KMS-11 (cell line): ENCODE results near the gene ZNF582.

Experiments used
- H2AFZ ChIP-seq: fragments of 200-600 bp; sonication (generic); 2 replicates; pipeline ENCODE4 v1.6.1; 2016; ENCODE audit warnings: antibody characterized with exemption, mixed run types, low read depth
- H3K27ac ChIP-seq: fragments of 200-600 bp; sonication (generic); 2 replicates; pipeline ENCODE4 v1.6.1; 2016; ENCODE audit warnings: mild to moderate bottlenecking, mixed run types
- H3K27me3 ChIP-seq: fragments of 200-600 bp; sonication (generic); 2 replicates; pipeline ENCODE4 v1.6.1; 2017; ENCODE audit warnings: mild to moderate bottlenecking, low read depth, mixed run types, moderate library complexity; ENCODE audit not compliant: insufficient read depth
- H3K36me3 ChIP-seq: fragments of 200-600 bp; sonication (generic); 2 replicates; pipeline ENCODE4 v1.6.1; 2017; ENCODE audit warnings: mild to moderate bottlenecking, mixed run types; ENCODE audit not compliant: insufficient read depth
- H3K4me1 ChIP-seq: fragments of 200-600 bp; sonication (generic); 2 replicates; pipeline ENCODE4 v1.6.1; 2016; ENCODE audit warnings: mild to moderate bottlenecking, low read depth, mixed run types; ENCODE audit not compliant: poor library complexity, severe bottlenecking
- H3K4me2 ChIP-seq: fragments of 200-600 bp; sonication (generic); 2 replicates; pipeline ENCODE4 v1.7.0; 2016; ENCODE audit warnings: mild to moderate bottlenecking, mixed run types
- H3K4me3 ChIP-seq: fragments of 200-600 bp; sonication (generic); IDR thresholded peaks from 2 replicates; pipeline ENCODE4 v1.6.1; 2017; ENCODE audit warnings: low read depth, low read length, mixed read lengths; ENCODE audit not compliant: insufficient read depth
- H3K79me2 ChIP-seq: fragments of 200-600 bp; sonication (generic); 2 replicates; pipeline ENCODE4 v1.6.1; 2016; ENCODE audit warnings: low read depth, mixed run types; ENCODE audit not compliant: insufficient read depth
- H3K9ac ChIP-seq: fragments of 200-600 bp; sonication (generic); 2 replicates; pipeline ENCODE4 v1.6.1; 2016; ENCODE audit warnings: mild to moderate bottlenecking, mixed run types
- H4K20me1 ChIP-seq: fragments of 200-600 bp; sonication (generic); 2 replicates; pipeline ENCODE4 v1.6.1; 2016; ENCODE audit warnings: mild to moderate bottlenecking, mixed run types; ENCODE audit not compliant: insufficient read depth
- TF ChIP-seq, protein P1 (sequence below): fragments of 200-600 bp; sonication (generic); conservative IDR thresholded peaks from 2 replicates; pipeline ENCODE4 v1.6.1; 2017; ENCODE audit warnings: low read depth, mild to moderate bottlenecking, antibody characterized with exemption, low read length, moderate library complexity, mixed read lengths

ZNF582 gene

GRCh38 chr19:56393119-56394012 lies at the start of gene ZNF582:
Gene ZNF582 (minus strand): TSS chr19:56393534. CDS start chr19:56391752, 1,782 bp downstream.
- H3K27ac ChIP-seq = peak within 1 kb of the TSS; percentile 77
- H3K4me1 ChIP-seq = peaks cover 8% of the 10 kb centered on the region
- H2AFZ ChIP-seq = peak within 1 kb of the TSS; percentile 96
- no peaks in the 10 kb centered on the region for H4K20me1 ChIP-seq
- TF ChIP-seq, protein P1, sequence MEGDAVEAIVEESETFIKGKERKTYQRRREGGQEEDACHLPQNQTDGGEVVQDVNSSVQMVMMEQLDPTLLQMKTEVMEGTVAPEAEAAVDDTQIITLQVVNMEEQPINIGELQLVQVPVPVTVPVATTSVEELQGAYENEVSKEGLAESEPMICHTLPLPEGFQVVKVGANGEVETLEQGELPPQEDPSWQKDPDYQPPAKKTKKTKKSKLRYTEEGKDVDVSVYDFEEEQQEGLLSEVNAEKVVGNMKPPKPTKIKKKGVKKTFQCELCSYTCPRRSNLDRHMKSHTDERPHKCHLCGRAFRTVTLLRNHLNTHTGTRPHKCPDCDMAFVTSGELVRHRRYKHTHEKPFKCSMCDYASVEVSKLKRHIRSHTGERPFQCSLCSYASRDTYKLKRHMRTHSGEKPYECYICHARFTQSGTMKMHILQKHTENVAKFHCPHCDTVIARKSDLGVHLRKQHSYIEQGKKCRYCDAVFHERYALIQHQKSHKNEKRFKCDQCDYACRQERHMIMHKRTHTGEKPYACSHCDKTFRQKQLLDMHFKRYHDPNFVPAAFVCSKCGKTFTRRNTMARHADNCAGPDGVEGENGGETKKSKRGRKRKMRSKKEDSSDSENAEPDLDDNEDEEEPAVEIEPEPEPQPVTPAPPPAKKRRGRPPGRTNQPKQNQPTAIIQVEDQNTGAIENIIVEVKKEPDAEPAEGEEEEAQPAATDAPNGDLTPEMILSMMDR = peak; percentile 95
- no peaks in the 10 kb centered on the region for H3K79me2 ChIP-seq
- H3K9ac ChIP-seq = peak within 1 kb of the TSS; percentile 87
- H3K27me3 ChIP-seq = no peaks in the 10 kb centered on the region
- peak within 1 kb of the TSS; percentile 49 for H3K4me2 ChIP-seq
- peak within 1 kb of the TSS; percentile 56 for H3K4me3 ChIP-seq
- no peaks in the 10 kb centered on the region for H3K36me3 ChIP-seq

GRCh38 chr19:56441206-56441792 lies 48.0 kb upstream of the ZNF582 start:
- no peaks in the 10 kb centered on the region for H3K27me3 ChIP-seq
- H3K4me3 ChIP-seq = no peak overlapping the region
- H3K36me3 ChIP-seq = no peaks in the 10 kb centered on the region; the same call in 1 of the 2 replicates
- no peaks in the 10 kb centered on the region for H3K79me2 ChIP-seq
- H3K4me2 ChIP-seq = no peak overlapping the region
- H3K9ac ChIP-seq = no peak overlapping the region
- TF ChIP-seq, protein P1 = no peak
- no peak overlapping the region for H2AFZ ChIP-seq
- no peaks in the 10 kb centered on the region for H3K4me1 ChIP-seq
- no peaks in the 10 kb centered on the region for H4K20me1 ChIP-seq
- no peak overlapping the region for H3K27ac ChIP-seq

GRCh38 chr19:56423985-56424353 lies 30.6 kb upstream of the ZNF582 start:
- Histone ChIP-seq H3K4me1 (no peaks in the 10 kb centered on the region), H3K27ac (no peak overlapping the region), H3K79me2 (no peaks in the 10 kb centered on the region), H3K27me3 (no peaks in the 10 kb centered on the region), H3K4me2 (no peak overlapping the region), H3K36me3 (no peaks in the 10 kb centered on the region; the same call in 1 of the 2 replicates), H2AFZ (no peak overlapping the region), H3K9ac (no peak overlapping the region), H4K20me1 (no peaks in the 10 kb centered on the region), H3K4me3 (no peak overlapping the region)
- TF ChIP-seq, protein P1 = no peak

DNA sequence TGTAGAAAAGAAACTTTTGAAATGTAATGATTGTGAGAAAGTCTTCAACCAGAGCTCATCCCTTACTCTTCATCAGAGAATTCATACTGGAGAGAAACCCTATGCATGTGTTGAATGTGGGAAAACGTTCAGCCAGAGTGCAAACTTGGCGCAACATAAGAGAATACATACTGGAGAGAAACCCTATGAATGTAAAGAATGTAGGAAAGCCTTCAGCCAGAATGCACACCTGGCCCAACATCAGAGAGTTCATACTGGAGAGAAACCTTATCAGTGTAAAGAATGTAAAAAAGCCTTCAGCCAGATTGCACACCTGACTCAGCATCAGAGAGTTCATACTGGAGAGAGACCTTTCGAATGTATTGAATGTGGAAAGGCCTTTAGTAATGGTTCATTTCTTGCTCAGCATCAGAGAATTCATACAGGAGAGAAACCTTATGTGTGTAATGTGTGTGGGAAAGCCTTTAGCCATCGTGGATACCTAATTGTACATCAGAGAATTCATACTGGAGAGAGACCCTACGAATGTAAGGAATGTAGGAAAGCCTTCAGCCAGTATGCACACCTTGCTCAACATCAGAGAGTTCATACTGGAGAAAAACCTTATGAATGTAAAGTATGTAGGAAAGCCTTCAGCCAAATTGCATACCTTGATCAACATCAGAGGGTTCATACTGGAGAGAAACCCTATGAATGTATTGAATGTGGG lies 30.1 kb upstream of the ZNF582 start:
- Histone ChIP-seq H3K4me3 (no peak overlapping the region), H3K36me3 (no peaks in the 10 kb centered on the region; the same call in 1 of the 2 replicates), H3K4me2 (no peak overlapping the region), H3K27ac (no peak overlapping the region), H2AFZ (no peak overlapping the region), H3K79me2 (no peaks in the 10 kb centered on the region), H3K4me1 (no peaks in the 10 kb centered on the region), H3K9ac (no peak overlapping the region), H4K20me1 (no peaks in the 10 kb centered on the region), H3K27me3 (no peaks in the 10 kb centered on the region)
- TF ChIP-seq, protein P1 = no peak
